Right lobe of liver (tissue), 4 donors: ENCODE measurements around the gene ADH1C.

ENCODE experiments used
- CTCF ChIP-seq, 4 donors: fragments of 200-600 bp in 3 of 4; fragments of 450-650 bp in 1 of 4; IDR thresholded peaks; one replicate each; pipeline versions ENCODE4 v1.5.1 to v1.8.0; 2016 to 2022; ENCODE audit warnings: antibody characterized with exemption in 4 of 4, mild to moderate bottlenecking in 2 of 4
- POLR2A ChIP-seq: fragments of 450-650 bp; IDR thresholded peaks from one replicate; pipeline ENCODE4 v1.6.1; 2017; ENCODE audit warnings: antibody characterized with exemption, mild to moderate bottlenecking
- donor health status: DM: no; HTN: no; CAD: no.
- donor health status: DM: no; HTN: no; CAD: no.
- donor health status: DM: no; HTN: yes; CAD: no.

- TF ChIP-seq CTCF (IDR thresholded peaks at IDR 0.05) (no peak), POLR2A (no peak)
These were observed 4.4 kb upstream of the ADH1C start for GRCh38 chr4:99356992-99357391.
